ENCODE results near the gene PRKN.

Gene PRKN

GRCh38 chr6:162671580-162672165 lies 55.9 kb downstream of the PRKN start:
- no peak for DNase-seq

GRCh38 chr6:162670345-162670744 lies 57.2 kb downstream of the PRKN start:
- no peak for DNase-seq

- DNase-seq: no peak
These were observed 61.3 kb downstream of the PRKN start for GRCh38 chr6:162666246-162666645.

GRCh38 chr6:162653808-162654207 lies 73.8 kb downstream of the PRKN start:
- DNase-seq: no peak

GRCh38 chr6:162651505-162651904 lies 76.1 kb downstream of the PRKN start:
- DNase-seq: no peak

GRCh38 chr6:162649271-162649670 lies 78.3 kb downstream of the PRKN start:
- no peak for DNase-seq

- DNase-seq: no peak
These were observed 83.4 kb downstream of the PRKN start for GRCh38 chr6:162644153-162644552.

GRCh38 chr6:162640756-162641155 lies 86.8 kb downstream of the PRKN start:
- DNase-seq: no peak

- DNase-seq: no peak
These were observed 87.6 kb downstream of the PRKN start for GRCh38 chr6:162639951-162640350.

GRCh38 chr6:162638931-162639574 lies 88.5 kb downstream of the PRKN start:
- DNase-seq: no peak

- DNase-seq: no peak
These were observed 90.2 kb downstream of the PRKN start for GRCh38 chr6:162637317-162637716.

GRCh38 chr6:162636167-162636566 lies 91.4 kb downstream of the PRKN start:
- DNase-seq: no peak

GRCh38 chr6:162631546-162631945 lies 96.0 kb downstream of the PRKN start:
- no peak for DNase-seq

GRCh38 chr6:162630069-162630468 lies 97.5 kb downstream of the PRKN start:
- no peak for DNase-seq

- DNase-seq: no peak
These were observed 99.7 kb downstream of the PRKN start for GRCh38 chr6:162627825-162628224.

GRCh38 chr6:162627362-162627761 lies 100.2 kb downstream of the PRKN start:
- DNase-seq: no peak

- DNase-seq: no peak
These were observed 100.7 kb downstream of the PRKN start for GRCh38 chr6:162626869-162627268.

- no peak for DNase-seq
These were observed 101.6 kb downstream of the PRKN start for GRCh38 chr6:162625846-162626540.

- DNase-seq: no peak
These were observed 105.0 kb downstream of the PRKN start for GRCh38 chr6:162622572-162622971.

- no peak for DNase-seq
These were observed 106.3 kb downstream of the PRKN start for GRCh38 chr6:162621246-162621645.

- no peak for DNase-seq
These were observed 107.5 kb downstream of the PRKN start for GRCh38 chr6:162620073-162620472.

- DNase-seq: no peak
These were observed 109.0 kb downstream of the PRKN start for GRCh38 chr6:162618448-162619002.

- no peak for DNase-seq
These were observed 112.4 kb downstream of the PRKN start for GRCh38 chr6:162615016-162615705.
